Measurements from ENCODE around the gene PRG2.

The PRG2 gene

GRCh38 chr11:57390535-57390934, at the start of gene PRG2:
Gene PRG2, minus strand, starts transcription at chr11:57390650. Its CDS starts 706 bp downstream, at chr11:57389944.
- DNase-seq, result no peak

GRCh38 chr11:57439786-57440185, 49.3 kb upstream of the PRG2 start:
- no peak for DNase-seq

- DNase-seq, result no peak
Observed at GRCh38 chr11:57438345-57439285, 48.2 kb upstream of the PRG2 start.

GRCh38 chr11:57436031-57436430, 45.6 kb upstream of the PRG2 start:
- DNase-seq, result no peak

- DNase-seq, result no peak
Observed at GRCh38 chr11:57434640-57435546, 44.4 kb upstream of the PRG2 start.

GRCh38 chr11:57432714-57433163, 42.3 kb upstream of the PRG2 start:
- no peak for DNase-seq

GRCh38 chr11:57432149-57432561, 41.7 kb upstream of the PRG2 start:
- DNase-seq, result no peak

GRCh38 chr11:57430952-57431351, 40.5 kb upstream of the PRG2 start:
- DNase-seq, result no peak

GRCh38 chr11:57429946-57430345, 39.5 kb upstream of the PRG2 start:
- DNase-seq, result no peak

- no peak for DNase-seq
Observed at GRCh38 chr11:57428643-57429042, 38.2 kb upstream of the PRG2 start.

GRCh38 chr11:57427727-57428082, 37.3 kb upstream of the PRG2 start:
- DNase-seq, result no peak

GRCh38 chr11:57426929-57427726, 36.7 kb upstream of the PRG2 start, which contains the start of gene SLC43A3:
Gene SLC43A3, minus strand, starts transcription at chr11:57427121. Its CDS starts 949 bp downstream, at chr11:57426172.
- peak; percentile 91 for DNase-seq

- no peak for DNase-seq
Observed at GRCh38 chr11:57426439-57426928, 36.0 kb upstream of the PRG2 start.

GRCh38 chr11:57425565-57426438, 35.4 kb upstream of the PRG2 start:
- DNase-seq, result peak; percentile 76

GRCh38 chr11:57424792-57425564, 34.5 kb upstream of the PRG2 start:
- DNase-seq, result peak; percentile 89

GRCh38 chr11:57424137-57424791, 33.8 kb upstream of the PRG2 start:
- no peak for DNase-seq

- DNase-seq, result no peak
Observed at GRCh38 chr11:57422669-57423068, 32.2 kb upstream of the PRG2 start.

GRCh38 chr11:57421805-57422204, 31.4 kb upstream of the PRG2 start:
- no peak for DNase-seq

- no peak for DNase-seq
Observed at GRCh38 chr11:57421066-57421465, 30.6 kb upstream of the PRG2 start.

- DNase-seq, result no peak
Observed at GRCh38 chr11:57419146-57419545, 28.7 kb upstream of the PRG2 start.
